ENCODE data around the gene INPP5F.
"Not testable (repeated sequence)": the region's sequence is repeated elsewhere in the genome, so short reads cannot be mapped to it uniquely, and the experiment has no call there.

- TF ChIP-seq EZH2 (IDR thresholded peaks at IDR 0.05; ENCODE audit: insufficient read depth, poor library complexity, severe bottlenecking); EZH2phosphoT487 (IDR thresholded peaks at IDR 0.05; ENCODE audit: insufficient read depth, low read depth): not testable (repeated sequence)
Measured at GRCh38 chr10:119710935-119711334, 14.9 kb upstream of the INPP5F start.
